Measurements from ENCODE around the gene SIGLEC12. TPM values are rescaled to one million over a fixed set of nuclear protein-coding genes. Genes with fewer than 3 reads are reported as not detected.

Gene SIGLEC12
- total and polyA plus RNA-seq, 2 of the 13 experiments (the other 11 are each of a cell fraction or from before 2014, with no cell fraction given): not detected

- DNase-seq (ENCODE audit: low spot score) (no peak), FAIRE-seq (no peak), ATAC-seq (no peak)
- TF ChIP-seq ZBTB49 (CRISPR knock-in tag; IDR thresholded peaks at IDR 0.05; ENCODE audit: borderline replicate concordance) (no peak), ZNF24 (IDR thresholded peaks at IDR 0.05) (no peak), HIVEP1 (CRISPR knock-in tag; IDR thresholded peaks at IDR 0.05) (no peak), JDP2 (CRISPR knock-in tag; IDR thresholded peaks at IDR 0.05; ENCODE audit: borderline replicate concordance) (no peak), ZNF362 (CRISPR knock-in tag; IDR thresholded peaks at IDR 0.05; ENCODE audit: borderline replicate concordance) (no peak), ZMYM2 (CRISPR knock-in tag; IDR thresholded peaks at IDR 0.05) (no peak), ZNF543 (CRISPR knock-in tag; IDR thresholded peaks at IDR 0.05) (no peak), MEF2D (CRISPR knock-in tag; IDR thresholded peaks at IDR 0.05) (no peak), ZBTB7B (CRISPR knock-in tag; IDR thresholded peaks at IDR 0.05) (no peak), NFE2L2 (IDR thresholded peaks at IDR 0.05; ENCODE audit: low read length) (no peak), ZNF558 (CRISPR knock-in tag; IDR thresholded peaks at IDR 0.05; ENCODE audit: borderline replicate concordance) (no peak), CBX5 (CRISPR knock-in tag; IDR thresholded peaks at IDR 0.05; ENCODE audit: borderline replicate concordance) (no peak), MXI1 (IDR thresholded peaks at IDR 0.05; ENCODE audit: borderline replicate concordance, low read depth, low read length) (no peak)
- TF ChIP-seq, protein P1, sequence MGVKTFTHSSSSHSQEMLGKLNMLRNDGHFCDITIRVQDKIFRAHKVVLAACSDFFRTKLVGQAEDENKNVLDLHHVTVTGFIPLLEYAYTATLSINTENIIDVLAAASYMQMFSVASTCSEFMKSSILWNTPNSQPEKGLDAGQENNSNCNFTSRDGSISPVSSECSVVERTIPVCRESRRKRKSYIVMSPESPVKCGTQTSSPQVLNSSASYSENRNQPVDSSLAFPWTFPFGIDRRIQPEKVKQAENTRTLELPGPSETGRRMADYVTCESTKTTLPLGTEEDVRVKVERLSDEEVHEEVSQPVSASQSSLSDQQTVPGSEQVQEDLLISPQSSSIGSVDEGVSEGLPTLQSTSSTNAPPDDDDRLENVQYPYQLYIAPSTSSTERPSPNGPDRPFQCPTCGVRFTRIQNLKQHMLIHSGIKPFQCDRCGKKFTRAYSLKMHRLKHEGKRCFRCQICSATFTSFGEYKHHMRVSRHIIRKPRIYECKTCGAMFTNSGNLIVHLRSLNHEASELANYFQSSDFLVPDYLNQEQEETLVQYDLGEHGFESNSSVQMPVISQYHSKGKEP (CRISPR knock-in tag; IDR thresholded peaks at IDR 0.05): no peak
- no peaks in the 10 kb centered on the region for H4K20me1 ChIP-seq (ENCODE audit: insufficient read depth, low read length)
- H3K27me3 ChIP-seq (ENCODE audit: control insufficient read depth in 1 of 2, insufficient read depth in 2 of 2, low read length in 2 of 2): no peaks in the 10 kb centered on the region; a peak in 1 of 5 replicates
- ChIA-PET POLR2A (no interaction called here), CTCF (ENCODE audit: low intra/inter-chr PET ratio, low total read pairs) (no interaction called here)
- no peaks in the 10 kb centered on the region for H3K79me2 ChIP-seq (ENCODE audit: insufficient read depth, low read length)
- H3K4me1 ChIP-seq (ENCODE audit: insufficient read depth, low read length): no peaks in the 10 kb centered on the region
- no peak overlapping the region for H3K9ac ChIP-seq (ENCODE audit: insufficient read depth, low read depth, low read length)
- H3K4me3 ChIP-seq (replicated peaks in 1 of 3; ENCODE audit: insufficient read depth in 1 of 3, low read depth in 2 of 3, low read length in 3 of 3): no peak overlapping the region
- in situ Hi-C loops (cut with HindIII; ENCODE audit: extremely low pct_ligation_motif_present, low pct_unique_long_range_greater_than_20kb) (no loop called here), intact Hi-C loops (cut with micrococcal nuclease; ENCODE audit: unreplicated experiment) (no loop called here)
- BruUV-seq (replicated peaks): no TSS peak
- H3K27ac ChIP-seq (ENCODE audit: extremely low read length, insufficient read depth, low read length): no peak overlapping the region
- H3K36me3 ChIP-seq (replicated peaks in 1 of 2; ENCODE audit: control insufficient read depth in 1 of 2, insufficient read depth in 2 of 2, low read length in 2 of 2): no peaks in the 10 kb centered on the region
- 0% methylated on average over 5 of the region's 7 CpGs for WGBS (ENCODE audit: low lambda C conversion rate)
- no peak overlapping the region for H2AFZ ChIP-seq (ENCODE audit: low read length)
- no peak overlapping the region for H3K4me2 ChIP-seq (ENCODE audit: low read depth, low read length)
- H3K9me3 ChIP-seq (ENCODE audit: low read length): no peaks in the 10 kb centered on the region
Observed at GRCh38 chr19:51509823-51510660, 8.4 kb upstream of the SIGLEC12 start.

Measured in HepG2 (cell line).